HEK293 (cell line): ENCODE measurements around the gene COL7A1.
A peak's percentile ranks its signal among the peaks of the same experiment; 100 is the strongest.

Experiments
- CTCF ChIA-PET: fragments of 350-600 bp; formaldehyde crosslinking; extraction: SDS; loops from one replicate; lab custom pipeline; 2021; ENCODE audit warnings: antibody characterized with exemption; lab: Yijun Ruan, JAX
- POLR2A ChIA-PET: fragments of 300-600 bp; formaldehyde crosslinking; extraction: SDS; loops from one replicate; lab custom pipeline; 2020; ENCODE audit warnings: antibody characterized with exemption, inconsistent platforms; lab: Yijun Ruan, JAX
- H3K27ac ChIP-seq: fragments of 200-500 bp; sonication (Bioruptor generic); 2 replicates; pipeline ENCODE4 v1.5.1; 2014; ENCODE audit warnings: low read depth, low read length, control low read depth, inconsistent platforms; ENCODE audit errors: extremely low read depth
- H3K36me3 ChIP-seq, 2 experiments: fragments of 200-500 bp in 1 of 2; sonication (Bioruptor generic) in 1 of 2; 1 replicate in 1 of 2; 2 replicates in 1 of 2; pipeline ENCODE4 v1.5.1; 2014 to 2017; ENCODE audit warnings: inconsistent platforms in 2 of 2, low read length in 2 of 2; ENCODE audit not compliant: control insufficient read depth in 2 of 2, insufficient read depth in 1 of 2
- H3K4me1 ChIP-seq: fragments of 200-500 bp; sonication (Bioruptor generic); 2 replicates; pipeline ENCODE4 v1.5.1; 2014; ENCODE audit warnings: mild to moderate bottlenecking, low read length, inconsistent platforms; ENCODE audit not compliant: control insufficient read depth, insufficient read depth
- H3K4me3 ChIP-seq: 2 replicates; pipeline ENCODE4 v1.5.1; 2011; ENCODE audit warnings: low read depth, mild to moderate bottlenecking, control low read depth, low read length, moderate library complexity
- H3K9me3 ChIP-seq: fragments of 200-500 bp; sonication (Bioruptor generic); 2 replicates; pipeline ENCODE4 v1.5.1; 2014; ENCODE audit warnings: low read depth, low read length, inconsistent platforms; ENCODE audit not compliant: control insufficient read depth, insufficient read depth
- EGR2 ChIP-seq: fragments of 450-650 bp; formaldehyde crosslinking; IDR thresholded peaks from 2 replicates; pipeline ENCODE4 v1.5.1; 2016; ENCODE audit warnings: low read depth, missing biosample characterization, missing genetic modification characterization
- KLF1 ChIP-seq: fragments of 450-650 bp; formaldehyde crosslinking; IDR thresholded peaks from 2 replicates; pipeline ENCODE4 v1.5.1; 2016; ENCODE audit warnings: missing biosample characterization, missing genetic modification characterization
- REPIN1 ChIP-seq: fragments of 450-650 bp; formaldehyde crosslinking; IDR thresholded peaks from 2 replicates; pipeline ENCODE4 v1.5.1; 2017; ENCODE audit warnings: missing biosample characterization, missing genetic modification characterization, low read depth
- SALL2 ChIP-seq: fragments of 450-650 bp; formaldehyde crosslinking; IDR thresholded peaks from 2 replicates; pipeline ENCODE4 v1.5.0; 2017; ENCODE audit warnings: missing biosample characterization, mild to moderate bottlenecking, missing genetic modification characterization, borderline replicate concordance
- ZBTB10 ChIP-seq: fragments of 450-650 bp; formaldehyde crosslinking; IDR thresholded peaks from 2 replicates; pipeline ENCODE4 v1.5.1; 2016; ENCODE audit warnings: missing biosample characterization, missing genetic modification characterization
- ZBTB17 ChIP-seq: fragments of 450-650 bp; formaldehyde crosslinking; IDR thresholded peaks from 2 replicates; pipeline ENCODE4 v1.5.1; 2016; ENCODE audit warnings: missing biosample characterization, missing genetic modification characterization
- ZBTB44 ChIP-seq: fragments of 450-650 bp; IDR thresholded peaks from 2 replicates; pipeline ENCODE4 v1.5.1; 2018; ENCODE audit warnings: missing biosample characterization, mild to moderate bottlenecking, missing genetic modification characterization
- ZBTB49 ChIP-seq: fragments of 450-650 bp; formaldehyde crosslinking; IDR thresholded peaks from 2 replicates; pipeline ENCODE4 v1.5.1; 2016; ENCODE audit warnings: missing biosample characterization, missing genetic modification characterization, low read depth
- ZBTB6 ChIP-seq: fragments of 450-650 bp; formaldehyde crosslinking; IDR thresholded peaks from 2 replicates; pipeline ENCODE4 v1.5.1; 2017; ENCODE audit warnings: missing biosample characterization, missing genetic modification characterization
- ZNF10 ChIP-seq: fragments of 450-650 bp; formaldehyde crosslinking; IDR thresholded peaks from 2 replicates; pipeline ENCODE4 v1.5.1; 2017; ENCODE audit warnings: missing biosample characterization, missing genetic modification characterization
- ZNF266 ChIP-seq: fragments of 450-650 bp; formaldehyde crosslinking; IDR thresholded peaks from 2 replicates; pipeline ENCODE4 v1.5.1; 2016; ENCODE audit warnings: missing biosample characterization, missing genetic modification characterization, low read depth
- ZNF274 ChIP-seq, 2 experiments: fragments of 200-500 bp in 1 of 2; fragments of 450-650 bp in 1 of 2; sonication (Bioruptor generic) in 1 of 2; formaldehyde crosslinking in 1 of 2; IDR thresholded peaks; 2 replicates each; pipeline versions ENCODE4 v1.5.1 to v1.6.1; 2014 to 2016; ENCODE audit warnings: borderline replicate concordance in 1 of 2, inconsistent platforms in 1 of 2, low read length in 1 of 2, missing biosample characterization in 1 of 2, missing genetic modification characterization in 1 of 2
- ZNF335 ChIP-seq: fragments of 450-650 bp; formaldehyde crosslinking; conservative IDR thresholded peaks from 2 replicates; pipeline ENCODE4 v1.5.1; 2016; ENCODE audit warnings: missing biosample characterization, missing genetic modification characterization
- ZNF398 ChIP-seq: fragments of 450-650 bp; formaldehyde crosslinking; IDR thresholded peaks from 2 replicates; pipeline ENCODE4 v1.5.1; 2017; ENCODE audit warnings: missing biosample characterization, missing genetic modification characterization
- ZNF433 ChIP-seq: fragments of 450-650 bp; formaldehyde crosslinking; IDR thresholded peaks from 2 replicates; pipeline ENCODE4 v1.5.1; 2016; ENCODE audit warnings: missing biosample characterization, missing genetic modification characterization, low read depth
- ZNF449 ChIP-seq: fragments of 450-650 bp; formaldehyde crosslinking; IDR thresholded peaks from 2 replicates; pipeline ENCODE4 v1.5.1; 2017; ENCODE audit warnings: missing biosample characterization, mild to moderate bottlenecking, missing genetic modification characterization, moderate library complexity
- ZNF514 ChIP-seq: fragments of 450-650 bp; formaldehyde crosslinking; IDR thresholded peaks from 2 replicates; pipeline ENCODE4 v1.5.1; 2016; ENCODE audit warnings: missing biosample characterization, missing genetic modification characterization
- ZNF701 ChIP-seq: fragments of 450-650 bp; formaldehyde crosslinking; IDR thresholded peaks from 2 replicates; pipeline ENCODE4 v1.5.1; 2016; ENCODE audit warnings: missing biosample characterization, missing genetic modification characterization
- ZNF785 ChIP-seq: fragments of 450-650 bp; formaldehyde crosslinking; IDR thresholded peaks from 2 replicates; pipeline ENCODE4 v1.5.1; 2016; ENCODE audit warnings: missing biosample characterization, missing genetic modification characterization

Gene COL7A1

GRCh38 chr3:48553361-48553760, 41.8 kb downstream of the COL7A1 start:
- ChIA-PET POLR2A (interaction anchor here (0.5 to 1.4 kb wide), 2 partner anchors 114 to 152 kb away, joined by 3 to 4 read pairs; partner anchors contain the start of gene CCDC51), CTCF (interaction anchor here (0.6 to 3.0 kb wide), 3 partner anchors 9 to 153 kb away, joined by 3 to 15 read pairs (median 7); no protein-coding TSS in a partner anchor)
- no peaks in the 10 kb centered on the region for H3K9me3 ChIP-seq
- H3K4me1 ChIP-seq: no peaks in the 10 kb centered on the region
- no peak overlapping the region for H3K27ac ChIP-seq
- no peaks in the 10 kb centered on the region for H3K36me3 ChIP-seq
- H3K4me3 ChIP-seq: no peak overlapping the region
- TF ChIP-seq ZNF274 (IDR thresholded peaks at IDR 0.05; ENCODE audit: low read length) (no peak), ZNF274 (tag by site-specific recombination; IDR thresholded peaks at IDR 0.05; ENCODE audit: borderline replicate concordance) (no peak), ZNF449 (tag by site-specific recombination) (no peak), ZNF785 (tag by site-specific recombination) (no peak), KLF1 (no peak), ZBTB17 (no peak), ZNF701 (no peak), ZNF266 (tag by site-specific recombination) (no peak), REPIN1 (tag by site-specific recombination) (no peak), ZNF514 (tag by site-specific recombination) (no peak), ZNF335 (tag by site-specific recombination) (no peak), ZBTB6 (tag by site-specific recombination) (no peak), ZNF10 (tag by site-specific recombination) (no peak)

GRCh38 chr3:48552111-48552951, 42.8 kb downstream of the COL7A1 start:
- POLR2A ChIA-PET: no interaction called here
- Histone ChIP-seq H3K36me3 (peaks cover 0 to under 1% of the 10 kb centered on the region in 2 experiments; a peak in 1 of 3 replicates), H3K27ac (no peak overlapping the region), H3K4me1 (no peaks in the 10 kb centered on the region)
- no peak for TF ChIP-seq ZBTB44 (tag by site-specific recombination)
- TF ChIP-seq ZBTB10: no peak
- no peak for TF ChIP-seq ZBTB49 (tag by site-specific recombination)
- TF ChIP-seq ZNF398: no peak
- TF ChIP-seq EGR2 (tag by site-specific recombination): peak; percentile 20; the same call in 1 of the 2 replicates
- TF ChIP-seq ZNF274 (IDR thresholded peaks at IDR 0.05; ENCODE audit: low read length): no peak
- TF ChIP-seq ZNF274 (tag by site-specific recombination; IDR thresholded peaks at IDR 0.05; ENCODE audit: borderline replicate concordance): no peak
- TF ChIP-seq ZNF433: no peak
- TF ChIP-seq SALL2: no peak
- TF ChIP-seq, all 188 proteins: peak for 1
- no peak overlapping the region for H3K4me3 ChIP-seq
- CTCF ChIA-PET: interaction anchor here (0.6 to 3.0 kb wide), 5 partner anchors 27 to 395 kb away, joined by 3 to 15 read pairs (median 4); no protein-coding TSS in a partner anchor
- no peaks in the 10 kb centered on the region for H3K9me3 ChIP-seq
